ENCODE results near the gene FUOM.

Gene FUOM

DNA sequence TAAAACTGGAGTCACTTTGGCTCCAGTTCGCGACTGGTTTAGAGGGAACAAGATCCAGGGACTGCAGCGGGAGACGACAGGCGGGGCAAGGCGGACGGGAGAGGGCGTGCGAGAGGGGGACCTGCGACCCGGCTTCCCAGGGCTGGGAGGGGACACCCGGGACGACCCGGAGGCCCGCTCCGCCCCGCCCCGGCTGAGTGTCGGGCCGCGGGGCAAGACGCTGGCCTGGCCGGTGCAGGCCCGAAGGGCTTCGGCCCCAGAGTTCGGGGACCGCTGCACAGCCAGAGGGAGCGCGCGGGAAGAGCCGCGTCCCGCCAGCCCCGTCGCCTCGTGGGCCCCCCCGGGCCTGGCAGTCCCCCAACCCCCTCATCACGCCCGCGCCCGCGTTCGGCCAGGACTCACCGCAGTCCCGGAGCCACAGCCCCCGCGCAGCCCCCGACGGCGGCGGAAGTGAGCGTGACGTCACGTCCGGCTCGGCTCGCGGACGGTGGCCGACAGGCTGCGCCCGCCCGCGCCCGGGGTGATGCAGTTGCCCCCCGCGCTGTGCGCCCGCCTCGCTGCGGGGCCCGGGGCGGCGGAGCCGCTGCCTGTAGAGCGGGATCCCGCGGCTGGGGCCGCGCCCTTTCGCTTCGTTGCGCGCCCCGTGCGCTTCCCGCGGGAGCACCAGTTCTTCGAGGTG, 49.3 kb downstream of the FUOM start, which contains the start of the genes TUBGCP2 and ZNF511:
TUBGCP2 (minus strand) TSS at position 452 of the 679 bp plus-strand sequence. CDS start 5,931 bp downstream, outside the sequence.
ZNF511 (plus strand) TSS at position 494 of the 679 bp plus-strand sequence; CDS start at position 524, 30 bp downstream.
- DNase-seq (ENCODE audit: low read depth) = peak; percentile 86
- TF ChIP-seq, protein P1, sequence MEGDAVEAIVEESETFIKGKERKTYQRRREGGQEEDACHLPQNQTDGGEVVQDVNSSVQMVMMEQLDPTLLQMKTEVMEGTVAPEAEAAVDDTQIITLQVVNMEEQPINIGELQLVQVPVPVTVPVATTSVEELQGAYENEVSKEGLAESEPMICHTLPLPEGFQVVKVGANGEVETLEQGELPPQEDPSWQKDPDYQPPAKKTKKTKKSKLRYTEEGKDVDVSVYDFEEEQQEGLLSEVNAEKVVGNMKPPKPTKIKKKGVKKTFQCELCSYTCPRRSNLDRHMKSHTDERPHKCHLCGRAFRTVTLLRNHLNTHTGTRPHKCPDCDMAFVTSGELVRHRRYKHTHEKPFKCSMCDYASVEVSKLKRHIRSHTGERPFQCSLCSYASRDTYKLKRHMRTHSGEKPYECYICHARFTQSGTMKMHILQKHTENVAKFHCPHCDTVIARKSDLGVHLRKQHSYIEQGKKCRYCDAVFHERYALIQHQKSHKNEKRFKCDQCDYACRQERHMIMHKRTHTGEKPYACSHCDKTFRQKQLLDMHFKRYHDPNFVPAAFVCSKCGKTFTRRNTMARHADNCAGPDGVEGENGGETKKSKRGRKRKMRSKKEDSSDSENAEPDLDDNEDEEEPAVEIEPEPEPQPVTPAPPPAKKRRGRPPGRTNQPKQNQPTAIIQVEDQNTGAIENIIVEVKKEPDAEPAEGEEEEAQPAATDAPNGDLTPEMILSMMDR (IDR thresholded peaks at IDR 0.05; ENCODE audit: low read length, missing control alignments) = no peak

DNA sequence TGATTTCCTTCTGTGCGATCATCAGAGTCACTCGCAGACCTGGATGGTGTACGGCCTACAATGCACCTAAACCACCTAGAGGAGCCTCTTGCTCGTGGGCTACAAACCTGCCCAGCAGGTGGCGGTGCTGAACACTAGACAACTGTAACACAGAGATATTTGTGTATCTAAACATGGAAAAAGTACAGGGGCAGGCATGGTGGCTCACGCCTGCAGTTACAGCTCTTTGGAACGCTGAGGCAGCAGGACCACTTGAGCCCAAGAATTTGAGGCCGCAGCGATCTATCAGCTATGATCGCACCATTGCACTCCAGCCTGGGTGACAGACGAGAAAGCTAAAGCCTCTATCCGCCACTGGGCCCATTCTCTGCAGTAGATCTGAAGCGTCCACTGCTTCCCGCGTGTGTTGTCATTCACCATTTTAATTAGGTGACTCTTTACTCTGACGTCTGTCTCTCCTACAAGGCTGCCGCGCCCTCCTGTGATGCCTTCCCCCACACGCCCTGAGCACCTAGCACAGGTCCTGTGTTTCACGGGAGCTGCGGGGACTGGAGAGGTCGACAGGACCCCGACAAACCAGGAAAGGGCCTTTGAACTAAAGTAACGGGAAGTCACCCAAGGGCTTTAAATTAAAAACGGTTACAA, 49.9 kb downstream of the FUOM start:
- TF ChIP-seq, protein P1 (IDR thresholded peaks at IDR 0.05; ENCODE audit: low read length, missing control alignments) = peak; percentile 88
- peak overlapping the region; percentile 92 for H3K4me3 ChIP-seq (replicated peaks; ENCODE audit: low read depth, low read length)
- peak; percentile 73 for DNase-seq (ENCODE audit: low read depth)

More for the DNA sequence above, 49.3 kb downstream of the FUOM start, which contains the start of the genes TUBGCP2 and ZNF511:
- H3K4me3 ChIP-seq (replicated peaks; ENCODE audit: low read depth, low read length) = peak within 1 kb of the TSS; percentile 92

DNA sequence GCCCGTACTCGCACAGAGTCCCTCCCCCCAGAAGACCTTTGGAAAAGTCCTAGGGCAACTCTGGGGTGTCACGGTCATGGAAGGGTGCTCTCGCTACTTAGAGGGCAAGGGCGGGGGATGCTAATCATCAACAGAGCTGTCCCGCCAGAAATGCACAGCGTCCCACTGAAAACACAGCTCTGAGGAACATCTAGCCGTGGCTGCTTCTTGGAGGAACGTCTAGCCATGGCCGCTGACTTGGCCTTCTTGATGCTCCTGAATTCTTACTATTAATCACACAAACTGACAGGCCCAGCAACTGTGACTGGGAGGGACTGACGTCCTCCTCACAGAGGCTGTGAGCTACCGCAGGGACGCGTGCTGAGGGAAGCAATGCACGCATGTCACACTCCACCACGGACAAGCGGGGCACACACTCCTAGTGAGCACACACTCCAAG, 50.9 kb downstream of the FUOM start:
- DNase-seq (ENCODE audit: low read depth) = no peak
- H3K4me3 ChIP-seq (replicated peaks; ENCODE audit: low read depth, low read length) = no peak overlapping the region
- TF ChIP-seq, protein P1 (IDR thresholded peaks at IDR 0.05; ENCODE audit: low read length, missing control alignments) = no peak

DNA sequence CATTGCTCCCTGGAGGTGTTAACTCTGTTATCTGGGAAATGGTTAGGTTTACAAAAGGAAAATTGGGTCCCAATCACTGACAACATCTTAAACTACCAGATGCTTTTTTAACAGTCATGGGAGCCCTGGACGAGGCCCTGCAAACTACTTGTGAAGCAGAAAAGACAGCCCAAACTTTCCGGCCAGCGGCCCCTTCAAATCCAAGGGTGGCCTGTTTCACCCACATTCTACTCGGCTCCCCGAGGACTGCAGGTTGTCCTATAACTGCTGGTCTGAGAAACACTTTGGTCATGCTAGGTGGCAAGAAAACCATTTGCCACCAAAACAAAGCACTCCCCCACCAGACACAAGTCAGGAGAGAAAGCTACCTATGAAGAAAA, 51.7 kb downstream of the FUOM start:
- no peak for DNase-seq (ENCODE audit: low read depth)
- TF ChIP-seq, protein P1 (IDR thresholded peaks at IDR 0.05; ENCODE audit: low read length, missing control alignments) = no peak
- H3K4me3 ChIP-seq (replicated peaks; ENCODE audit: low read depth, low read length) = no peak overlapping the region
